ENCODE data around the gene PTPRM.
"Not testable (repeated sequence)": the region's sequence is repeated elsewhere in the genome, so short reads cannot be mapped to it uniquely, and the experiment has no call there.

Gene PTPRM

DNA sequence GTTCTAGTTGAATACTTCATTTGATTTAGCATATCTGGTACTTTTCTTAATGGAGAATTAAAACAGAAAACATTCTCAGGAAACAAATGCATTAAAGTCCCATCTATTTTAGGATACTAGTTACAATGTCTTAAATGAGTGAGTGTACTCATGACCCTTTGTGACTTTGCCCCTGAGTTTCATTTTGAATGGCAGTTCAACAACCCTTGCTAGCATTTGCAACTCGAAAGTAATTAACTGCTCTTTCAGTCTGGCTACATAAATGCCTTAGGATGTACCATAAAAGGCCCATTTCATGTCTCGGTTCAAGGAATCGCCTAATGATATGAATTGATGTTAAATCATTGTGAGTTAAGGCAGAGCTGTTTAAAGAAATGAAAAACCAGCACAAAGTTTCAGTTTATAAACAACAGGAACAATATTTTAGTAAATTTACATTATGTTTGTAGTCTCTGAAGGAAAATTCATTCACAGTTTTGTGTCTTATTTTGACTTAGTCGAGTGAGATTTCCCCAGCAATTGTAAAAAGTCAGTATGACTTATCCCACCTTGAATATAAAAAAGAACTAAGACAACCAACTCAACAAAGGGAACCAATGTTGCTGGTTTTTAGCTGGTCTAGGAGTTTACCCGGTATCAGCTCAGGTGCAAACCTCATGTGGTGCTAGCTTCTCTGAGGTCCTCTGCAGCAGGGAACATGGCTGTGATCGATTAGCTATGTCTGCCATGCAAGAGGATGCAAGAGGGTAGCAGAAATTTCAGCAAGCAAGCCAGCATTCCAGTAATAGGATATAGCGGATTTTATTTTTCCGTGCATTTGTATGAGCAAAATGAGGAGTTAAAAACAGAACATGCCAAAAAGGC is 386.2 kb downstream of the PTPRM start:
- H3K4me1 ChIP-seq (ENCODE audit: insufficient read depth, insufficient read length) = no peaks in the 10 kb centered on the region
- H3K9ac ChIP-seq (ENCODE audit: insufficient read length, low read depth) = no peak overlapping the region
- TF ChIP-seq YY1 (IDR thresholded peaks at IDR 0.05; ENCODE audit: insufficient read depth, insufficient read length) = no peak
- TF ChIP-seq SUZ12 (IDR thresholded peaks at IDR 0.05; ENCODE audit: extremely low read depth, insufficient read depth, insufficient read length) = no peak
- TF ChIP-seq ZNF274 (IDR thresholded peaks at IDR 0.05; ENCODE audit: low read depth, low read length) = no peak
- no peaks in the 10 kb centered on the region for H3K27me3 ChIP-seq (ENCODE audit: insufficient read depth, insufficient read length)
- H3K36me3 ChIP-seq (ENCODE audit: insufficient read depth, insufficient read length, low read length) = peaks cover 5% of the 10 kb centered on the region
- DNase-seq (ENCODE audit: low read depth, low spot score) = no peak
- no peaks in the 10 kb centered on the region for H3K9me3 ChIP-seq (ENCODE audit: insufficient read depth, low read length)
- H3K4me3 ChIP-seq (ENCODE audit: insufficient read length, low read depth) = no peak overlapping the region

DNA sequence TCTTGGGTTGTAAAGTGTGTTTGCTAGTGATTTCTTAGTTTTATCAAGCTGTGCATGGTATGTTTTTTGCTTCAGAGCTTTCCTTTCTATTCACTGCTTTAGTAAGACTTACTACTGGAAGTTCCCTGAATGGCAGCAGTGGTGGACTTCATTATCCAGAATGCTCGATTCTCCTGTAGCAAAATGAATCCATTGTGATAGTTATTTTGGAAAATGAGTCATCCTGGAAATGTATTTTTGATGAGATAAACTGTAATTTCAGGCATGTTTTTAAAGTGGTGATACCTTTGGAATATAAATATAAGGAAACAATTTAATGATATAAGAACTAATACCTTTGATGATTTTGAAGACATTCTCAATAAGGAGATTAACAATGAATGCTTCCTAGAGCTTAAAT is 387.1 kb downstream of the PTPRM start:
- TF ChIP-seq YY1 (IDR thresholded peaks at IDR 0.05; ENCODE audit: insufficient read depth, insufficient read length) = no peak
- TF ChIP-seq ZNF274 (IDR thresholded peaks at IDR 0.05; ENCODE audit: low read depth, low read length) = no peak
- TF ChIP-seq SUZ12 (IDR thresholded peaks at IDR 0.05; ENCODE audit: extremely low read depth, insufficient read depth, insufficient read length) = no peak
- no peak overlapping the region for H3K4me3 ChIP-seq (ENCODE audit: insufficient read length, low read depth)
- H3K9ac ChIP-seq (ENCODE audit: insufficient read length, low read depth) = no peak overlapping the region
- no peaks in the 10 kb centered on the region for H3K9me3 ChIP-seq (ENCODE audit: insufficient read depth, low read length)
- H3K4me1 ChIP-seq (ENCODE audit: insufficient read depth, insufficient read length) = no peaks in the 10 kb centered on the region
- H3K27me3 ChIP-seq (ENCODE audit: insufficient read depth, insufficient read length) = no peaks in the 10 kb centered on the region
- peaks cover 5% of the 10 kb centered on the region for H3K36me3 ChIP-seq (ENCODE audit: insufficient read depth, insufficient read length, low read length)
- DNase-seq (ENCODE audit: low read depth, low spot score) = no peak

DNA sequence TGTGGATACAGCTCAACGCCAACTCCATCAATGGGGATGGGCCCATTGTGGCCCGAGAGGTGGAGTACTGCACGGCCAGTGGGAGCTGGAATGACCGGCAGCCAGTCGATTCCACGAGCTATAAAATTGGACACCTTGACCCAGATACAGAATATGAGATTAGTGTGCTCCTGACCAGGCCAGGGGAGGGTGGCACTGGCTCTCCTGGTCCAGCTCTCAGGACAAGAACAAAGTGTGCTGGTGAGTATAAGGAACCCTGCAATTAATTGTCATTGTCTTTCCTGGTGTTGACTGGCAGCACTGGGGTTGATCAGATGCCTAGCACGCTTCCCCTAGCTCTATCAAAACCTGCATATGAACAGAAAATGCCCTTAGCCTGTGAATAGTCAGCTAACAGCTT is 388.1 kb downstream of the PTPRM start:
- no peak for DNase-seq (ENCODE audit: low read depth, low spot score)
- Histone ChIP-seq H3K9ac (ENCODE audit: insufficient read length, low read depth) (no peak overlapping the region), H3K9me3 (ENCODE audit: insufficient read depth, low read length) (no peaks in the 10 kb centered on the region), H3K27me3 (ENCODE audit: insufficient read depth, insufficient read length) (no peaks in the 10 kb centered on the region), H3K4me1 (ENCODE audit: insufficient read depth, insufficient read length) (no peaks in the 10 kb centered on the region), H3K4me3 (ENCODE audit: insufficient read length, low read depth) (no peak overlapping the region), H3K36me3 (ENCODE audit: insufficient read depth, insufficient read length, low read length) (peaks cover 5% of the 10 kb centered on the region)
- TF ChIP-seq YY1 (IDR thresholded peaks at IDR 0.05; ENCODE audit: insufficient read depth, insufficient read length) (no peak), SUZ12 (IDR thresholded peaks at IDR 0.05; ENCODE audit: extremely low read depth, insufficient read depth, insufficient read length) (no peak), ZNF274 (IDR thresholded peaks at IDR 0.05; ENCODE audit: low read depth, low read length) (no peak)

DNA sequence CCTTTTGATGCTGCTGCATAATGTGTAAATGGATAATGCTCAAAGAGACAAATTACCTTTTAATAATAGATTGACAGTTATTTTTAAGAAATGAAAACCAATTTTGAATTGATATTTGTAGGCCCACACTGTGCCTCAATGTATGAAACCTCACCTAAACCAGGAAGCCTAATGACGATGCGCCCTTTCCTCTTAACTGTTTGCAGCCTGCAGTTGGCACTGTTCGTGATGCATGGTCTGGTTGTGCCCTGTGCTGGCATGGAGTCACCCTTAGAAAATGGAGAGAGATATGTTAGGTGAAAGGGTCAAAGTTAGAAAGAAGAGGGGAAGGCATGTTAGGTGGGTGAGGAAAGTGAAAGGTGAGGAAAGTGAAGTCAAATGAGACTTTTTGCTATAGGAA is 390.2 kb downstream of the PTPRM start:
- no peak for DNase-seq (ENCODE audit: low read depth, low spot score)
- Histone ChIP-seq H3K4me1 (ENCODE audit: insufficient read depth, insufficient read length) (no peaks in the 10 kb centered on the region), H3K9me3 (ENCODE audit: insufficient read depth, low read length) (no peaks in the 10 kb centered on the region), H3K36me3 (ENCODE audit: insufficient read depth, insufficient read length, low read length) (peaks cover 5% of the 10 kb centered on the region), H3K4me3 (ENCODE audit: insufficient read length, low read depth) (no peak overlapping the region), H3K27me3 (ENCODE audit: insufficient read depth, insufficient read length) (no peaks in the 10 kb centered on the region), H3K9ac (ENCODE audit: insufficient read length, low read depth) (no peak overlapping the region)
- TF ChIP-seq YY1 (IDR thresholded peaks at IDR 0.05; ENCODE audit: insufficient read depth, insufficient read length) (no peak), ZNF274 (IDR thresholded peaks at IDR 0.05; ENCODE audit: low read depth, low read length) (no peak), SUZ12 (IDR thresholded peaks at IDR 0.05; ENCODE audit: extremely low read depth, insufficient read depth, insufficient read length) (no peak)

DNA sequence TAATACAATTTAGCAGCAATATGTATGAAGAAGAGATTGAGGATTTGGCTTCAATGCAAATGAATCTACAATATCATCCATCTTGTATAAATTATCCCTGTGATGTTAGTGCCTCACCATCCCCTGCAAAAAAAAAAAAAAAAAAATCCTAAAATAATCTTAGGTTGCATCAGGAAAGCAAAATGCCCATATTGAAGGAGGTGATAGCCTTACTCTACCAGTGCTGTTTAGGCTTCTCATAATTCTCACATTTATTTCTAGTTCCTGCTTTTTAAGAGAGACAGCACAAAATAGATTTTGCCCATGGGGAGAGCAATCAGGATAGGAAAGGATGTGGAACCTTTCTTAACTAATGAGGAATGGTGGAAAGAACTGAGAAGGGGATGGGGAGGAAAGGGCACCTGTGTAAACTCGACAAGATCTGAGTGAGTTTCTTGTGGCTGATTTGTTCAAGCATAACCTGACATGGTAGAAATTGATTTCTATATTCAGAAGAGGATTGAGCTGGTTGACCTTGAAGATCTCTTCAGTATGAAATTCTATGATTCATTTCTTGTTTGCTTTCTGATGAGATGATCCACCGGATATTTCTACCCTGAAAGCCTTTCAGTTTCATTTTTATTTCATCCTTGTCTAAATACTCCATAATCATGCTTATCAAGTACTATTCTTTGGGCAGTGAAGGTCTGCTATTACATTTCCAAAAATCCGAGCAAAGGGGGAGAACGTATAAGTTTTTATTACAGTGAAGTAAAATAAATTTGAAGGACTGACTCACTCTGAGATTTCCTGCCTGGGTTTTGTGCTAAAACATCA is 391.2 kb downstream of the PTPRM start:
- peaks cover 5% of the 10 kb centered on the region for H3K36me3 ChIP-seq (ENCODE audit: insufficient read depth, insufficient read length, low read length)
- TF ChIP-seq ZNF274 (IDR thresholded peaks at IDR 0.05; ENCODE audit: low read depth, low read length) = no peak
- no peak for TF ChIP-seq SUZ12 (IDR thresholded peaks at IDR 0.05; ENCODE audit: extremely low read depth, insufficient read depth, insufficient read length)
- TF ChIP-seq YY1 (IDR thresholded peaks at IDR 0.05; ENCODE audit: insufficient read depth, insufficient read length) = no peak
- no peak overlapping the region for H3K9ac ChIP-seq (ENCODE audit: insufficient read length, low read depth)
- H3K9me3 ChIP-seq (ENCODE audit: insufficient read depth, low read length) = no peaks in the 10 kb centered on the region
- H3K27me3 ChIP-seq (ENCODE audit: insufficient read depth, insufficient read length) = no peaks in the 10 kb centered on the region
- no peaks in the 10 kb centered on the region for H3K4me1 ChIP-seq (ENCODE audit: insufficient read depth, insufficient read length)
- no peak overlapping the region for H3K4me3 ChIP-seq (ENCODE audit: insufficient read length, low read depth)
- no peak for DNase-seq (ENCODE audit: low read depth, low spot score)

DNA sequence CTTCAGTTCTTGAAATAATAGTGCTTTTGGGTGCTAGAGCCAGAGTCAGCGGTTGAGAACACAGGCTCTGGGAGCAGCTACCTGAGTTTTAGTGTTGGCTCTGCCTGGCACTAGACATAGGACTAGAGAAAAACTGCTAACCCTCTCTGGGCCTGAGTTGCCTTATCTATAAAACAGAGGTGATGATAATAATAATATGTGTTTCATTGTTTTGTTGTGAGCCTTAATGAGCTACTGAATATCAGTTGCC is 391.7 kb downstream of the PTPRM start:
- TF ChIP-seq ZNF274 (IDR thresholded peaks at IDR 0.05; ENCODE audit: low read depth, low read length) = no peak
- TF ChIP-seq YY1 (IDR thresholded peaks at IDR 0.05; ENCODE audit: insufficient read depth, insufficient read length) = no peak
- TF ChIP-seq SUZ12 (IDR thresholded peaks at IDR 0.05; ENCODE audit: extremely low read depth, insufficient read depth, insufficient read length) = no peak
- no peaks in the 10 kb centered on the region for H3K27me3 ChIP-seq (ENCODE audit: insufficient read depth, insufficient read length)
- no peaks in the 10 kb centered on the region for H3K4me1 ChIP-seq (ENCODE audit: insufficient read depth, insufficient read length)
- no peaks in the 10 kb centered on the region for H3K9me3 ChIP-seq (ENCODE audit: insufficient read depth, low read length)
- H3K36me3 ChIP-seq (ENCODE audit: insufficient read depth, insufficient read length, low read length) = peaks cover 5% of the 10 kb centered on the region
- H3K9ac ChIP-seq (ENCODE audit: insufficient read length, low read depth) = no peak overlapping the region
- no peak overlapping the region for H3K4me3 ChIP-seq (ENCODE audit: insufficient read length, low read depth)
- DNase-seq (ENCODE audit: low read depth, low spot score) = no peak

DNA sequence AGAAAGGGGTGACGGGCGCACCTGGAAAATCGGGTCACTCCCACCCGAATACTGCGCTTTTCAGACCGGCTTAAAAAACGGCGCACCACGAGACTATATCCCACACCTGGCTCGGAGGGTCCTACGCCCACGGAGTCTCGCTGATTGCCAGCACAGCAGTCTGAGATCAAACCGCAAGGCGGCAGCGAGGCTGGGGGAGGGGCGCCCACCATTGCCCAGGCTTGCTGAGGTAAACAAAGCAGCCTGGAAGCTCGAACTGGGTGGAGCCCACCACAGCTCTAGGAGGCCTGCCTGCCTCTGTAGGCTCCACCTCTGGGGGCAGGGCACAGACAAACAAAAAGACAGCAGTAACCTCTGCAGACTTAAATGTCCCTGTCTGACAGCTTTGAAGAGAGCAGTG is 399.6 kb downstream of the PTPRM start:
- H3K4me3 ChIP-seq (ENCODE audit: insufficient read length, low read depth); H3K9me3 ChIP-seq (ENCODE audit: insufficient read depth, low read length); H3K36me3 ChIP-seq (ENCODE audit: insufficient read depth, insufficient read length, low read length); H3K27me3 ChIP-seq (ENCODE audit: insufficient read depth, insufficient read length); H3K9ac ChIP-seq (ENCODE audit: insufficient read length, low read depth); DNase-seq (ENCODE audit: low read depth, low spot score); H3K4me1 ChIP-seq (ENCODE audit: insufficient read depth, insufficient read length): not testable (repeated sequence)
